SKM-1 (cell line): ENCODE measurements around the gene CPVL.

Source experiments
- DNase-seq: peaks from one replicate; lab custom pipeline; 2025; ENCODE audit not compliant: unreplicated experiment; lab: John Stamatoyannopoulos, UW

The CPVL gene

GRCh38 chr7:29045258-29046086 lies 100.9 kb downstream of the CPVL start:
- DNase-seq: no peak

- DNase-seq: no peak
Measured at GRCh38 chr7:29044554-29044953, 101.8 kb downstream of the CPVL start.

- DNase-seq: no peak
Measured at GRCh38 chr7:29043576-29043975, 102.8 kb downstream of the CPVL start.

DNA sequence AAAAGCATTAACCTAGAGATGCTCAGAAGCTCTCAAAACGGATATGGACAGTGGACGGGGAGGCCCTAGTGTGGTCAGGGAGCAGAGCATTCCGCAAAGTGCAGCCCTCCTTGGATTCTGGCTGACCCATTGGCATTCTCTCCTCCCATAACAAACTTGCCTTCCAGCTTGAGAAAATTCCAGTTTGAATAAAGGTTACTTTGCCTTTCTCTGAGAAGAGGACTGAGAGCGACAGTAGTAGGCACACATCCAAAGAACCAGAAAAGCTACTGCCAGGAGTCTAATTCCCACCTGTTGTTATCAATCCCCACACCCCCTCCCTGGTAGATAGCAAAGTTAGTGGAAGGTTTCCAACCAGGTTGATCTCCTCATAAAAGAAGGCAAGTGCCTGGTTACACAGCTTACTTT lies 103.5 kb downstream of the CPVL start:
- no peak for DNase-seq

GRCh38 chr7:29041991-29042390 lies 104.3 kb downstream of the CPVL start:
- DNase-seq: no peak

DNA sequence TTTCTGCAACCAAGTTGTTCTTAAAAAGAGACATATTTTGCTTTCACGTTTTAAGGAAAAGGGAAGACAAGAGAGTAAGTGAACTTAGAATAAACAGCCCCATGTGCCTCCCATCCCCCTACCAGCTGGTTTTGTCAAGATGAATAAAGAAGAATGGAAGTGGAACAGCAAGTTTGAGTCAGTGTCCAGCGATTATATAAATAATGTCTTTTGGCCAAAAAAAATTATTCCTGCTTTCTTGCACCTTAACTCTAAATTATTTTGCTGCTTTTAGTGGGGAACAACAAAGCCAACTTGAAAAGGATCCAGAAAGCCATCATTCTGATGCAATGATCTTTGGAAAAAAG lies 105.8 kb downstream of the CPVL start:
- DNase-seq: no peak

DNA sequence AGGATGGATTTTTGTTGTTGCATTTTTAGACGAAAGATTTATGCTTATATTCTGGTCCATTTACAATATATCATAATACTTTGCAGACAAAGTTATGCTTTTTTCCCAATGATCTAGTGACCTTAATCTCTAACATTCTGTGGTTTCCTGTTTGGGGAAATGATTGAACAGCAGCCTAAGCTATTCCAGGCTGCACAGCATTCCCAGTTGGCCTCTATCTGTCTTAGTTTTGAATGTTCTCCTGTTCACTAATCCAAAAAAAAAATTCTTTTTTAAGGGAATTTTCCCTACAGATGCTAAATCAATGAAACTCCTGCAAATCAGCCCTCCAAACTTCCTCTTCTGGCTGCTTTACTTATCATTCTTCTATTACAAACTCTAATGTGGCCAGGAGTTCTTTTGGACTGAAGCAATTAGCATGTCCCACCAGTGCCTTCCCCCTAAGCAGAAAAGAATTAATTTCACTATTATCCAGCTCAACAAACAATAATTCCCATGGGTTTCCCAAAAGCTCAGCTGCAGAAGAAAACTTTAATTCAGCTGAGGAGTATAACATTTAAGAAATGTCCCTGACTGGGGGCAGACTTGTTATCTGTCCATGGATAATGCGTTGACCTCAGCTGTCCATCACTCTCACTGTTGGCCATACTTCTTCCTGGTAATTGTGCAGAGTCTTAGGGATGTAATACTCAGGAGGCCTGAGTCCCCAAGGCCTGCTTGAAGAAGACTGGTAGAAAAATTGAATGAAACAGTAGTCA lies 106.3 kb downstream of the CPVL start:
- DNase-seq: no peak

DNA sequence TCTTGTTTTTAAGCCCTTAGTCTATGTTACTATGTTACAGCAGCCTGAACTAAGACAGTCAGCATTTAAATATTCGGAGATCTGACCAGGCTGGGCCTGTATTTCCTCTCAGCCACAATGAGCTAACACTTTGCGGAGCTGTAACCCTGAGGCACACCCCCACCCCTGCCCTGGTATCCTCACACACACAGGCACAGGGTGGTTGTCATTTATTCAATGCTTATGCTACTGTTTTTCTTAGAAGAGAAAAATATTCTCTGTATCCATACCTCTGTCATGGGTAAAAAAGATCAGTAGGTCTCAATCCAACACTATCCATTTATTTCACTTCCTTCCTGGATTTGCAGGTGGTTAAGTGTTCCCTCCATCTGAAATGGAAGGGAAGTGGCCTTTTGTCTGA lies 107.9 kb downstream of the CPVL start:
- no peak for DNase-seq

GRCh38 chr7:29035044-29035740 lies 111.1 kb downstream of the CPVL start:
- DNase-seq: no peak

GRCh38 chr7:29033584-29033983 lies 112.8 kb downstream of the CPVL start:
- no peak for DNase-seq

DNA sequence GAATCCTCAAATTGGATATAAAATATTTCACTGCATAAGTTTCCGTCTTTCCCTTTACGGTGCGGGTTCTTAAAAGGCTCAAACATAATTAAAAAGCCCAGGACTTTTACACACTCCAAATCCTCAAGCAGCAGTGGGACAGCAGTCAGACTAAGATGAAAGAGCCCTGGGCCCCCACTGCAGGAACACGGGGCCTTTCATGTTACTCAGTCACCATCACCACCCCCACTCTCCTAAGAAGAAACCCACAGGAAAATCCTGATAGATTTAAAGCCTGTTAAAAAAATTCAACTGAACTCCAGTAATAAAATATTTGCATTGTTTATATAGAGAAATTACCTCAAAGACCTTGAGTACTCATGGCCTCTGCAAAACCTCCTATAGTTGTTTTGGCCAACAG lies 114.2 kb downstream of the CPVL start:
- DNase-seq: no peak

- DNase-seq: no peak
Measured at GRCh38 chr7:29030781-29031275, 115.5 kb downstream of the CPVL start.

- DNase-seq: no peak
Measured at GRCh38 chr7:29022291-29022988, 123.9 kb downstream of the CPVL start.

- DNase-seq: no peak
Measured at GRCh38 chr7:29019896-29020295, 126.4 kb downstream of the CPVL start.

DNA sequence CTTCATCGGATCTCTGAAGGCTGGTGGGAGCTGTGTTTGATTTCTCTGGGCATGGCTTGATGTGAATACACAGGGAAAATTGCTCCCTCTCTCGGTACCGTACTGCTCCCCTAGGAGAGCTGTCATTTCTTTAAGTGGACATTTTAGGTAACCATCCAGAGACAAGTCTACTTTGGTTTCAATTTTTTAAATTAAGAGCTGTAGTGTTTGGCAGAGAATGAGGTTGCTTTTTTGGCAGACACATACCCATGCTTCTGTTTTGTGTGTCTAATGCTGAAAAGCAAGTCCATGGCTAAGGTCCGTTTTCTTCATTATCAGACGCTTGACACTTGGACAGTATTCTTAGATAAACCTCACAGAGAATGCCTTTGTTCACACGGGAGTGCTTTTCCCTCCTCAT lies 127.0 kb downstream of the CPVL start:
- DNase-seq: no peak

GRCh38 chr7:29017713-29018112 lies 128.6 kb downstream of the CPVL start:
- DNase-seq: no peak

DNA sequence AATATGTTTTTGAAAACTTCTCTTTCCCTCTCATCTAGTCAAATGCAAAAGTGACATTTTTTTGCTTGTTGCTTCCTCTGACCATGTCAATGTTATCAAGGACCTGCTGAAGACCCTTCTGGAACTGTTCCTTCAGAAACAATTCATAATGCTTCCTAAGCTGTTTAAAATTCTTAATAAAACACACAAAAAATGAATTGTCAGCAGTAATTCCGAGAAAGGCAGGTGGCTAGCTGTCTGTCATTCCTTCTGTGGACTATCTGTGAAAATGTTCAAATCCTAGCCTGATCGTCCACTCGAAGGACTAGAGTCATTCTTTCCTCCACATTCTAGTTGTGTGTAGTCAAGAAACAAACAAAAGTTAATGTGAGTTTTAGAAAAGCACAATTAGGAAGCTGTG lies 131.6 kb downstream of the CPVL start:
- no peak for DNase-seq

GRCh38 chr7:29013931-29014330 lies 132.4 kb downstream of the CPVL start:
- no peak for DNase-seq

GRCh38 chr7:29013082-29013695 lies 133.1 kb downstream of the CPVL start:
- no peak for DNase-seq

DNA sequence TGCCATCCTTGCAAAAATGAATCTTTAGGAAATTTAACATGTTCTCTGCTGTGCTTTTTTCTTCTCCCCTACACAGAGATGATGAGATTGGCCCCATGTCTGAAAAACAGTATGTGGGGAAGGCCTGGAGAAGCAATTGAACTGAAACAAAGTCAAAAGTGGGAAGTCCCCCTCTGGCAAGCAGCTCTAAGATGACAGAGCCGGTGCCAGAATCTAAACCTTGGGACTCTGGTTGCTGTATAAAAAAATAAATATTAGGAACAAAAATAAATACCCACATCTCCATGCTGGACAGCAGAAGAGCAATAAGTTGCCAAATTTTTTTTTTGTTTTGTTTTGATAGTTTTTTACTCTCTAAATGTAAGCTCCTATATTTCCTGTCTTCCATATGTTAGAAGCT lies 136.4 kb downstream of the CPVL start:
- no peak for DNase-seq

DNA sequence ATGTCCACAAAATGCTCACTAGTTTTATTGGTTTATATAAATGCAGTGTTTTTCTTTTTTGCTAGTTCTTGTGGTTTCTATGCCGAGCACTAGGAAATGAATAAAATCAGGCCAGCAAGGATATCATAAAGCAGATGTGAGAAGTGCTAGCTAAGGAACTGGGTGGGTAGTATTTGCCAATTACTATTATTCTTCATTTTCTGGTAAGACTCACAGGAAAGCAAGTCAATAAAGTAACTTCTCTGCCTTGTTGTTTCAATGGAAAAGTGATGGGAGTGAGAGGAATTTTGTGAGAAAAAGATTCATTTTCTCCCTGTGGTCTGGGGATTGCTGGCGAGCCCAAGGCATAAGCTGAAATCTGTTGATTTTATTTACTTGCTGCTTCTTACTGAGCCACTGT lies 137.7 kb downstream of the CPVL start:
- no peak for DNase-seq
